GM19468 (cell line): ENCODE results near the gene STK11.

Experiments used
- ATAC-seq: cut with Tn5 transposase; IDR thresholded peaks from one replicate; pipeline ENCODE4 v1.9.1; 2021; ENCODE audit warnings: mild to moderate bottlenecking, moderate library complexity, moderate number of reproducible peaks; ENCODE audit not compliant: unreplicated experiment; ENCODE audit errors: extremely low read depth

Gene STK11

DNA sequence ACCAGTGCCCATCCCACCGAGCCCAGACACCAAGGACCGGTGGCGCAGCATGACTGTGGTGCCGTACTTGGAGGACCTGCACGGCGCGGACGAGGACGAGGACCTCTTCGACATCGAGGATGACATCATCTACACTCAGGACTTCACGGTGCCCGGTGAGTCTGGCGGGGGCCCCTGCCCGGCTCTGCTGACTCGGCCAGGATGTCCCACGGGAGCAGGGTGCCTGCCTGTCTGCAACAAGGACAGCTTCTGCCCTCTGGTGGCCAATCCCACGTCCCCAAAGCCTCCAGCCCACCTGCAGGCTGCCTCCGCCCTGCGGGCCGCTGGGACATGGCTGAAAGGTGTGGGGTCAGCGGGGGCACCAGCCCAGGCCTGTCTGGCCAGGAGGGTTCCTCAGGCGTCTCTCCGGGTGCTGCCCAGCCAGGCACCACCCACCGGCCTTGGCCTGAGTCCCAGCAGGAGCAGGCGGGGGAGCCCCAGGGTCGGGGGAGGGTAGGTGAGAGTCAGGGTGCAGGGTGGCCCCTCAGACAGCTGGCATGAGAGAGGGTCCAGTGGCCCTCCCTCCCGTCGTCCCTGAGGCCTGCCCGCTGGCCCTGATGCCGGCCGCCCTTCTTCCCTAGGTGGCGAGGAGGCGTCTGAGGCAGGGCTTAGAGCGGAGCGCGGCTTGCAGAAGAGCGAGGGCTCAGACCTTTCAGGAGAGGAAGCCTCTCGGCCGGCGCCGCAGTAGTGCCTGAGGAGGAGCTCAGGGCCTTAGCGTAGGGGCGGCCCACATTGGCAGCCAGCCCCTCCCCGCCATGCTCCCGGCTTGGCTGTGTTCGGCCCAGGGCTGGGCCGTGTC is 17.7 kb downstream of the STK11 start:
- ATAC-seq: no peak

DNA sequence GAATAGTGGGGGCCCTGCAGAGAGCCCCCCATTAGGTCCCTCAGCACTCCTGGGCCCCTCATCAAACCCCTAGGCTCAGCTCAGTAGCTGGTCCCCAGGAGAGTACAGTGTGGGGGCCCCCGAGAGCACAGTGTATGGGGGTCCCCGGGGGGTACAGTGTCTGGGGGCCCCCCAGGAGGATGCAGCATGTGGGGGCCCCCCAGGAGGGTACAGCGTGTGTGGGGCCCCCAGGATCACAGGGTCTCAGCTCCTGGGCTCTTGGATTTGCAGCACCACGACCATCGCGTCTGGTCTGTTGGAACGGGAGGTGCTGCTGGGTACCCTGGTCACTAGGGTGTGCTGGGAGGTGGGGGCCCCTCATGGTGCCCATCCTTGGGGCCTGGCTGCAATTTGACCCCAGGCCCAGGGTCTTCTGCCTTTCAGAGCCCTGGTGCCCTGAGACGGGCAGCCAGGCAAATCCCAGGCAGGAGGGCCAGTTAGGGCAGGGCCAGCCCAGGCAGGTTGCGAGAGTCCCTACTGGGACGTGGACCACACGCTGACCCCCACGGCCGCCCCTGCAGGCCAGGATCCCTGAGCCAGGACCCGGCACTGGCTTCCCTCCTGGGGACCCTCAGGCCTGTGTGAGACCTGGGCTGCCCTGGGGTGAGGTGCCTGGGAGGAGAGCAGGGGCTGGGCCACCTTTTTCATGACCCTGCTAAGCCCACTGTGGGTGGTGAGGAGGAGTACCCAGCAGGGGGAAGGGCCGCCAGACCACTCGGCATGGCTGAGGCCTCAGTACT is 18.7 kb downstream of the STK11 start:
- ATAC-seq: no peak

DNA sequence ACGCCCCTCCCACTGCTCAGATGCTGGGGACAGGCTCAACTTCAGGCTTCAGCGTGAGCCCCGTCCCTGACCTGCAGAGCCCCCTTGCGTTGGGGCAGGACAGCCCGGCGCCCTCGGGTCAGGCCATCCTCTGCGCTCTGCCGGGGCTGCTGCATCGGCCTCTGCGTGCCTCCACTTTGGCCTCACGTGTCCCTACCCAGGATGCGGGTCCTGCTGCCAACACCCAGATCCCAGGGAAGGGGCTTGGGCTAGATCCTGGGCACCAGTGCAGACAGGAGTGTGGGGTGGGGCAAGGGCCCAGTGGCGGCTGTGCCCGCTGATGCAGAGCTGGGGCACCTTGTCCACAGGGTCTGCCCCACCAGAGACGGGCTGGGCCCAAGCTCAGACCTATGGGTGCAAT is 19.3 kb downstream of the STK11 start:
- ATAC-seq: no peak

DNA sequence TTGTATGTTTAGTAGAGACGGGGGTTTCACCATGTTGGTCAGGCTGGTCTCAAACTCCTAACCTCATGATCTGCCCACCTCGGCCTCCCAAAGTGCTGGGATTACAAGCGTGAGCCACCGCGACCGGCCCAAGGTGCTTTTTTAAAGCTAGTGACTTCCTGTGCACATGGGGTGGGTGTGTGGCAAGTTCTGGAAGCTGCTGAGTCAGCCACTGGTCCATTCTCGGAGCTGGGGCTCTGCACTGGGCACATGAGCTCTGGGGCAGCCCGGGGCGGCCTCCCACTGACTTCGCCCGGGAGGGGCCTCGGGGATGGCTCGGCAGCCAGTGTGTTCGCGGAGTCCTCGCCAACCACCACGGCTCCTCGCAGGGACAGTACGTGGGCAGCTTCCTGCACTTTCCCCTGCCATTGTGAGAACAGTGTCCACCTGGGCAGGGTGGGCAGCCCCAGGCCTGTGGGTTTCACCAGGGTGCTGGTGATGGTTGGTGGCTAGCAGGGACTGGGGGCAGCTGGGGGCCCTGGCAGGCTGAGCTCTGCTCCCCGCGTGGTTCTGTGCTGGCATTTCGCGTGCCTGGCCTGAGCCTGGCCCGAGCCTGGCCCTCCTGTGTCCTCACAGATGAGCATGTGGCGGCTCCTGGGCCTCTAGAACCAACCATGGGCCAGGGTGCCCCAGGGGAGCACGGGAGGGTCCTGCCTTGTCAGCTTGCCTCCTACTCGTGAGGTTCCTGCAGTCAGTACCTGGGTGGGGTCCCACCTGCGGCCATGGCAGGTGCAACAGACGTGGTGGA is 20.1 kb downstream of the STK11 start:
- ATAC-seq: no peak

DNA sequence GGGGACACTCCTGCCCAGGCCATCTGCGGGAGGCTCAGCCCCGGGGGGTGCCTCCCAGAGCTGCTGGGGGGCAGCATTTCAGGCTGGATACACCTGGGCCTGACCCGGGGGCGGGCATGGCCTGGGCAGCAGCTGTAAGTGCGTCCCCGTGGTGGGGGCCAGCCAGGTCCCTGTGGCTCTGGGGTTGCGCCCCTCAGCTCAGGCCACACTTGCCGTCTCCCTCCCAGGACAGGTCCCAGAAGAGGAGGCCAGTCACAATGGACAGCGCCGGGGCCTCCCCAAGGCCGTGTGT is 20.6 kb downstream of the STK11 start:
- ATAC-seq: no peak

DNA sequence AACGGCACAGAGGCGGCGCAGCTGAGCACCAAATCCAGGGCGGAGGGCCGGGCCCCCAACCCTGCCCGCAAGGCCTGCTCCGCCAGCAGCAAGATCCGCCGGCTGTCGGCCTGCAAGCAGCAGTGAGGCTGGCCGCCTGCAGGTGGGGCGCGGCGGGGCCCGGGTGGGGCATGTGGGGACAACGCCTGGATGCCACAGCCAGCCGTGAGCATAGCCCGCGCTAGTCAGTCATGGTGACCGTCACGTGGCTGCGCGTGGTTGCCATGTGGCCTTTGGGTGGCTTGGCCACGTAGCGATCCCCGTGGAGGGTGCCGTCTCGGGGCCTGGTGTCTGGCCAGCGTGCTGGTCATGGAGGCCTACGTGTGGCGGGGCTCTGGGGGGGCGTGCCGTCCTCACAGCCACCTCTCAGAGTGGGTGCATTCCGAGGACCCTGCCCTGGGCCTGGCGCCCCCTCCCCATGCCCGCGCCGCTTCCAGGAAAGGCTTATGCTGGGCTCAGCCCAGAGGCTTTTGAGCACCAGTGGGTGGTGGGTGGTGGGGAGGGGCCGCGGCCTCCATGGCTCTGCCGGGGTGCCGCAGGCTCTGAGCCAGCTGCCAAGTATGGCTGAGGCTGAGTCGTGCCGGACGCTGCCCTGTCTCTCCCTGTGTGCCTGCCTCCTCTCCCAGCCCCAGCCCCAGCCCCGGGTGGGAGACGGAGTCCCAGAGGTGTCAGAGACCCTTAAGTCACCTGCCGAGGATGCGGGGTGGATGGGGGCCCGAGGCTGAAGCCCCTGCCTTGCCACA is 21.1 kb downstream of the STK11 start:
- no peak for ATAC-seq

DNA sequence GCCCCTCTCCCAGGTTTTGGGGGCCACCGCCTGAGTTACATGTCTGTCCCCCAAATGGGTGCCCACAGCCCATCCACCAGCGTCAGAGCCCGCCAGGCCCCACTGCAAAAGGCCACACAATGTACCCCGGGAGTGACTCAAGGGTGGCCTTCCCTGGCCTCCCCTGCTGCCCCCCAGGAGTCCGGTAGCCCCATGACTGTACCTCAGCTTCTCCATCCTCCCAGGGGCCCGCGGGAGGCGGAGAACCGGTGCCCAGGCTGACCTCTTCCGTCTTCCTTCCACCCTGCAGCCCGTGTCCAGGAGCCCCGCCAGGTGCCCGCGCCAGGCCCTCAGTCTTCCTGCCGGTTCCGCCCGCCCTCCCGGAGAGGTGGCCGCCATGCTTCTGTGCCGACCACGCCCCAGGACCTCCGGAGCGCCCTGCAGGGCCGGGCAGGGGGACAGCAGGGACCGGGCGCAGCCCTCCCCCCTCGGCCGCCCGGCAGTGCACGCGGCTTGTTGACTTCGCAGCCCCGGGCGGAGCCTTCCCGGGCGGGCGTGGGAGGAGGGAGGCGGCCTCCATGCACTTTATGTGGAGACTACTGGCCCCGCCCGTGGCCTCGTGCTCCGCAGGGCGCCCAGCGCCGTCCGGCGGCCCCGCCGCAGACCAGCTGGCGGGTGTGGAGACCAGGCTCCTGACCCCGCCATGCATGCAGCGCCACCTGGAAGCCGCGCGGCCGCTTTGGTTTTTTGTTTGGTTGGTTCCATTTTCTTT is 21.9 kb downstream of the STK11 start:
- ATAC-seq: no peak

DNA sequence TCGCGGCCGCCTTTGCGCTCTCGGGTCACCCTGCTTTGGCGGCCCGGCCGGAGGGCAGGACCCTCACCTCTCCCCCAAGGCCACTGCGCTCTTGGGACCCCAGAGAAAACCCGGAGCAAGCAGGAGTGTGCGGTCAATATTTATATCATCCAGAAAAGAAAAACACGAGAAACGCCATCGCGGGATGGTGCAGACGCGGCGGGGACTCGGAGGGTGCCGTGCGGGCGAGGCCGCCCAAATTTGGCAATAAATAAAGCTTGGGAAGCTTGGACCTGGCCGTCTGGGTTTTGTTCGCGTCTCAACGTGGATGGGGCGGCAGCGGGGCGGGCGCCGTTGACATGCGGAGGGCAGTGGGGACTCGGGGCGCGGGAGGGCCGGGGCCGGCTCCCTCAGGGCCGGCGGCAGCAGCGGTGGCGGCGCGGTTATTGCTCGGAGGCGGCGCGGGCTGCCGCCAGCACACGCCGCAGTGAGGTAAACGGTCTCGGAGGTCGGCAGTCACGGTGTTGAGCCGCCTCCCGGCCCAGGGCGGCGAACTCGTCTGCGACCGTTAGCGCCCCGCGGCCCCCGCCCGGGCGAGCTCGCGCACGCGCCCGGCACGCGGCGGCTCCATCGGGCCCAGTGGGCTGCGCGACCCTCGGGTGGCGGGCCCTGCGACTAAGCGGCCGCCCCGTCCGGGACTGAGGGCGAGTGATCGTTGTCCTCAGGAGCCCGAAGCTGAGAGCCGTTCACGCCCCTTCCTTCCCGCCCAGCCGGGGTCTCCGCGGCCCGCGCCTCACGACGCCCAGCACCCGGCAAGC is 22.8 kb downstream of the STK11 start:
- ATAC-seq: no peak

DNA sequence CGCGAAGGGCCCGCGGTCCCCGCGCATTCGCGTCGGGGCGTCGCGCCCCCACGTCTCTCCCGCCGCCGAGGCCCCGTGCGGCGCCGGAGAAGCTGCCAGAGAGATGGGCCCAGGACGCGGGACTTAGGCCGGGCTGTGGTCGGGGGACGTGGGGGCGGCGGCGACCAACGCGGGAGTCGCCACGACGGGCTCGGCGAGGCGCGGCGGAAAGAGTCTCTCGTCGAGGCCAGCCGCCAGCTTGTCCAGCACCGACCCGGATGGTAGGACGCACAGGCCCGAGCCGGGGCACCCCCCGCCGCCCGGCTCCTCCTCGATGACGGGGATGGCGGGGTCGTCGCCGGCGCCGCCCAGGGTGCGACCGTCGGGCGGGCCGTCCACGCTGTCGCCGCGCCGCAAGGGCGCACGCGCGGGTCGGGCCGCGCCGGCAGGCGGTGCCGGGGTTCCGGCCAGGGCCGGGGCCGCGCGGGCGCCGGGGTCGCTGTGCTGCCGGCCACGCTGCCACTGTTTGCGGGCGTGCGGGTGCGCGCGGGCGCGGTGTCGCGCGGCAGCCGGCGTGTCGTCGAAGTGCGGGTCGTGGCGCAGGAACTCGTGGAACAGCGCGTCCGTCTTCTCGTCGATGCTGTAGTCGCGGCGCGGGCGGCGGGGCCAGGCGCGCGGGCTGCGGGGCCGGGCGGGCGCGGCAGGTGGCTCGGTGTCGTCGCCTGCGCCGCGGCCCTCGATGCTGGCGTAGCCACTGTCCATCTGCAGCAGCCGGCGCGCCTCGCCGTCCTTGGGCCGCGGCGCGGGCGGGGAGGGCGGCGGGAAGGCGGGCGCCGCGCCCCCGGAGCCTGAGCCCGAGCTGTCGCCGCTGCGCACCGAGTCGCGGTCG is 23.7 kb downstream of the STK11 start:
- ATAC-seq: no peak

DNA sequence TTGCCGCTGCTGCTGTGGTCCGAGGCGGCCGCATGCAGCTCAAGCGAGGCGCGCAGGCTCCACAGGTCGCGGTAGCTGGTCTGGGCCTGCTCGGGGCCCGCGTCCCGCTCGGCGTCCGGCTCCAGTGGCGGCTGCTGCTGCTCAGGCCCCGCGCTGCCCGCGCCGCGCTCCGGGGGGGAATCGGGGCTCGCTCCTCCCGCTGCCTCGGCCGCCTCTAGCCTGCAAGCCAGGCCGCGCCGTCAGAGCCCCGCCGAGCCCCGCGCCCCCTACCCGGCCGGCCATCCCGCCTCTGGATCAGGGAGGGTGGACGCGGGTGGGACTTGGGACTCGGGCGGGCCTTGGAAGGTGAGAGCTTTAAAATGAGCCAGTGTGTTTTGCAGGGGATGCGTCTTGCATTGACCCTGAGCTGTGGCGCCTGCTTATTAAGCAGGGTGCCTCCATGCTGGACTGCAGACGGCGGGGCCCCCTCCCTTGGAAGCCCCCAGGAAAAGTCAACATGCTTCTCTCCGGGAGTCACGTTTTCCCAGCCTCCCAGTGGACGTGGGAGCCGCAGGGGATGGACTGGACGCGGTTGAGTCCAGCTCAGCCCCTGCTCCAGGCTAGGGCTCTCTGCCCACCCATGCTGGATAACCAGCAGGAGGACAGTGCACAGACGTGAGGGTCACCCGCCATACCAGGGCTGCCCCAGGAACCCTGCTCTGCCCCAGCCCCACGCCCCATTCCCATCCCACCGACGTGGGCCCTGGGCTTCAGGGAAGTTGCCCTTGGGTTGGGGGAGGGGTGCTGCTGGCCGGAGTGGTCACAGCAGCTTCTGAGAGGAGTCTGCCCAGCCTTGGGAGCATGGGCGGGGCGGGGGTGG is 24.6 kb downstream of the STK11 start:
- no peak for ATAC-seq

DNA sequence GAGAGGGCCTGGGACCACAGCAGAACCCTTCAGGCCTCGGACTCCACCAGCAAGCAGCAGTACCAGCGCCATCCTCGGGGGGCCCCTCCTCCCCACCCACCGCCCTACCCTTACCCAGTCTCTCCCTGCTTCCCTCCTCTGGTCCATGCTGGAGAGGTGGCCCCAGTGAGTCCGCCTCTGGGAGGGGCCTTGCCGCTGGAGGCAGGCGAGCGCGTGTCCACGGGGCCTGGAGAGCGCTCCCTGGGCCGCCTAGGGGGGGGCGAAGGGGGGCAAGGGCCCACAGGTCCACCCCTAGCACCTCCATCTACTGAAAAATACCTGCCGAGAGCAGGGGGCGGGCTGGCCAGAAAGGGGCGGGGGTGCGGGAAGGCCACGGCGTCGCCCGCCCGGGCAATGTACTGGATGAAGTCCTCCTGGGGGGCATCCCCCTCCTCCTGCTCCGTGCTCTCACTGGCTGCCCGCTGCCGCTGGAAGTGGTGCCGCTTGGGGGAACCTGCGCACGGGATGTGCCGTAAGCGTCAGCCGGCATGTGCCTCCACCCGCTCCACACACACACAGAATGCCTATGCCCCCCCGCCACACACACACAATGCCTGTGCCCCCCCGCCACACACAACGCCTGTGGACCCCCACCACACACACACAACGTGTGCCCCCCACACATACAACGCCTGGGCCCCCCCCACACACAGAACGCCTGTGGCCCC is 25.4 kb downstream of the STK11 start:
- no peak for ATAC-seq

DNA sequence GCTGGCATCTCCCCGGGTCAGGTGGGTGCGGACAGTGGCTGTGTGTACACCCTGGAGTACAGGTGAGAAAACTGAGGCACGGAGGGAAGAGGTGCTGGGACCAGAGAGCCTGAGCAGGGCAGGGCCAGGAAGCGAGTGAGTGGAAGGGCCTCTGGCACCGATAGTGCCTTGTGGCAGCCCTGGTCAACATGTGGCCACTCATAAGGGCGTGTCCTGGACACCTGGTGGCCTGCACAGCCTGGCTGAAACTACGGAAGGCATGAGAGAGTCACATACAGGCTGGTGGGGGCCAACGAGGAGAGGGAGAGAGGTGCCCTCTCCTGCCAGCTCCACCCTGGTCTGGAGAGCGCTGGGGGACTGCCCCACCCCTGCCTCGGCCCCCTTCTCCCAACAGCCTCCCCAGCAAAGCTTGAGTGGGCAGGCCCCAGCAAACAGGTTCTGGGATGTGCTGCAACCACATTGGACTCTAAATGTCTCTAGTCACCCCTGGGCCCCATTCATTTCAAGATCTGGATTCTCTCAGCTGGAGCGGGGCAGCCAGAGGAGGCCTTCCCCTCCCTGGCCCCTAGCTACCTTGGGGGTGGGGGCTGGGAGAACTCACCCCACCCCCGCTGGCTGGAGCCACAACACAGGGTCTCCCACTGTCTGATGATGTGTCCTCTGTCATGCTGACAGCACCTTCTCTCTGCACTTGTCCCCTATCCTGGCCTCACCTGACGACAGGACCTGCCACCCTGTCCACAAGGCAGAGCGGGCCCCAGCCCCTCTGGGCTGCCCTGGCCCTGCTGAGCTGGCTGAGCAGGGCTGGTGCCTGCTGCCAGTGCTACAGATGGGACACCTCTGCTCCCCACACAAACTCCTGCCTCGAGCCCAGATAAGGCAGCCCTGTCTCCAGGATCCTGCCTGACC is 26.4 kb downstream of the STK11 start:
- no peak for ATAC-seq

DNA sequence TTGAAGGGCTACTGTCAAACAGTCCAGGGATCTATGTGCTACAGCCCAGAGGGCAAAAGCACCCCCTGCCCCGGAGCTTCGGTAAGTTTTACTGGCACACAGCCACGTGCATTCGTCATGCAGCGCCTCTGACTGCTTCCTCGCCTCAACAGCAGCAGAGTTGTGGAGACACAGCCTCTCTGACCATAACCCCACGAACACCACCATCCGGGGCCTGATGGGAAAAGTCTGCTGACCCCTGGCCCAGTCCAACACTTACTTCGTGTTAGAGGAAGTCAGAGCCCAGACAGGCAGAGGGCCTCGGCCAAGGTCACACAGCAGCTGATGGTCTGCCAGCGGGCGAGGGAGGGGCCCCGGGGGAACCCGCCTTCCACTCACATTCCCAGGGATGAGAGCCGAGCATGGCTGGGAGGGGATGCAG is 27.1 kb downstream of the STK11 start:
- ATAC-seq: no peak

DNA sequence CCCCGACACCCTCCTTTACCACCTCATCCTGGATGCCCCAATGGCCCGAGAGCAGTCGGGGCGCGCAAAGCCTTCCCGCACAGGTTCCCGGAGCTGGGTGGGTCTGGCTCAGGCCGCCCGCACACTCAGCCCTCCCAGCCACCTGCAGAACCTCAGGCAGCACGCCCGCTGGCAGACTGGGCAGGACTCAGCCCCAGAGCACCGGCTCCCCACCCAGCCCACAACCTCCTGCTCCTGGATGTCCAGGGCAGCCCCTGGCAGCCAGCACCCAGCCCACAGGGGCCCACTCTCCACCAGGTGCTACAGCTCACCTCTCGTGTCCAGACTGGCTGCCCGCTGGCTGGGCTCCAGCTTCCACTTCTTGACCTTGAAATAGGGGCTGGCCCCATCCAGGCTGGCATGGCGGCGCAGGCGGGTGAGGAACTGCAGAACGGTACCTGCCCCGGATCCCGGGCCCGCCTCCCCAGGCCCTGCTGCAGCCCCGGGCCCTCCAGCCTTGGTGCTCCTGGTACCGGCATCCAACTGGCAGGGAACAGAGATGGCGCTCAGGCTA is 27.6 kb downstream of the STK11 start:
- no peak for ATAC-seq
